ENCODE data around the gene ELMO1. TPM values are rescaled to one million over a fixed set of nuclear protein-coding genes. Genes with fewer than 3 reads are reported as not detected.

Gene ELMO1
- total RNA-seq, 1 donor from 2014 or later = 151 TPM

GRCh38 chr7:37248396-37248861 is 200.2 kb downstream of the ELMO1 start:
- Mint-ChIP-seq H3K9me3 (ENCODE audit: unreplicated experiment) (no peaks in the 10 kb centered on the region), H3K27me3 (ENCODE audit: unreplicated experiment) (no peaks in the 10 kb centered on the region), H3K4me3 (ENCODE audit: unreplicated experiment) (no peak overlapping the region), H3K27ac (ENCODE audit: unreplicated experiment) (peak overlapping the region; percentile 21), H3K36me3 (ENCODE audit: low read depth, unreplicated experiment) (peaks cover 11% of the 10 kb centered on the region), H3K4me1 (ENCODE audit: unreplicated experiment) (peaks cover 22% of the 10 kb centered on the region)
- no peak for DNase-seq (ENCODE audit: low spot score)
- no peak for TF ChIP-seq CTCF (IDR thresholded peaks at IDR 0.05; ENCODE audit: unreplicated experiment)

GRCh38 chr7:37247861-37248260 is 200.8 kb downstream of the ELMO1 start:
- Mint-ChIP-seq H3K36me3 (ENCODE audit: low read depth, unreplicated experiment) (peaks cover 7% of the 10 kb centered on the region), H3K4me1 (ENCODE audit: unreplicated experiment) (peaks cover 22% of the 10 kb centered on the region), H3K9me3 (ENCODE audit: unreplicated experiment) (no peaks in the 10 kb centered on the region), H3K4me3 (ENCODE audit: unreplicated experiment) (no peak overlapping the region), H3K27me3 (ENCODE audit: unreplicated experiment) (no peaks in the 10 kb centered on the region), H3K27ac (ENCODE audit: unreplicated experiment) (peak overlapping the region; percentile 21)
- no peak for TF ChIP-seq CTCF (IDR thresholded peaks at IDR 0.05; ENCODE audit: unreplicated experiment)
- DNase-seq (ENCODE audit: low spot score) = no peak

- TF ChIP-seq CTCF (IDR thresholded peaks at IDR 0.05; ENCODE audit: unreplicated experiment) = no peak
- Mint-ChIP-seq H3K36me3 (ENCODE audit: low read depth, unreplicated experiment) (peaks cover 4% of the 10 kb centered on the region), H3K27ac (ENCODE audit: unreplicated experiment) (no peak overlapping the region), H3K4me3 (ENCODE audit: unreplicated experiment) (no peak overlapping the region), H3K9me3 (ENCODE audit: unreplicated experiment) (no peaks in the 10 kb centered on the region), H3K4me1 (ENCODE audit: unreplicated experiment) (peaks cover 15% of the 10 kb centered on the region), H3K27me3 (ENCODE audit: unreplicated experiment) (no peaks in the 10 kb centered on the region)
- DNase-seq (ENCODE audit: low spot score) = no peak
These were observed 203.1 kb downstream of the ELMO1 start for GRCh38 chr7:37245590-37245989.

GRCh38 chr7:37236906-37237305 is 211.8 kb downstream of the ELMO1 start:
- Mint-ChIP-seq H3K9me3 (ENCODE audit: unreplicated experiment) (no peaks in the 10 kb centered on the region), H3K4me1 (ENCODE audit: unreplicated experiment) (no peaks in the 10 kb centered on the region), H3K4me3 (ENCODE audit: unreplicated experiment) (no peak overlapping the region), H3K36me3 (ENCODE audit: low read depth, unreplicated experiment) (peaks cover 8% of the 10 kb centered on the region), H3K27ac (ENCODE audit: unreplicated experiment) (no peak overlapping the region), H3K27me3 (ENCODE audit: unreplicated experiment) (peaks cover 1% of the 10 kb centered on the region)
- TF ChIP-seq CTCF (IDR thresholded peaks at IDR 0.05; ENCODE audit: unreplicated experiment) = no peak
- no peak for DNase-seq (ENCODE audit: low spot score)

- Mint-ChIP-seq H3K9me3 (ENCODE audit: unreplicated experiment) (no peaks in the 10 kb centered on the region), H3K4me3 (ENCODE audit: unreplicated experiment) (no peak overlapping the region), H3K27ac (ENCODE audit: unreplicated experiment) (no peak overlapping the region), H3K27me3 (ENCODE audit: unreplicated experiment) (peaks cover 1% of the 10 kb centered on the region), H3K36me3 (ENCODE audit: low read depth, unreplicated experiment) (peaks cover 13% of the 10 kb centered on the region), H3K4me1 (ENCODE audit: unreplicated experiment) (no peaks in the 10 kb centered on the region)
- no peak for TF ChIP-seq CTCF (IDR thresholded peaks at IDR 0.05; ENCODE audit: unreplicated experiment)
- no peak for DNase-seq (ENCODE audit: low spot score)
These were observed 212.9 kb downstream of the ELMO1 start for GRCh38 chr7:37235813-37236212.

All from endothelial cell (in vitro differentiated cells).